ENCODE data around the gene SLC39A11.

Gene SLC39A11

DNA sequence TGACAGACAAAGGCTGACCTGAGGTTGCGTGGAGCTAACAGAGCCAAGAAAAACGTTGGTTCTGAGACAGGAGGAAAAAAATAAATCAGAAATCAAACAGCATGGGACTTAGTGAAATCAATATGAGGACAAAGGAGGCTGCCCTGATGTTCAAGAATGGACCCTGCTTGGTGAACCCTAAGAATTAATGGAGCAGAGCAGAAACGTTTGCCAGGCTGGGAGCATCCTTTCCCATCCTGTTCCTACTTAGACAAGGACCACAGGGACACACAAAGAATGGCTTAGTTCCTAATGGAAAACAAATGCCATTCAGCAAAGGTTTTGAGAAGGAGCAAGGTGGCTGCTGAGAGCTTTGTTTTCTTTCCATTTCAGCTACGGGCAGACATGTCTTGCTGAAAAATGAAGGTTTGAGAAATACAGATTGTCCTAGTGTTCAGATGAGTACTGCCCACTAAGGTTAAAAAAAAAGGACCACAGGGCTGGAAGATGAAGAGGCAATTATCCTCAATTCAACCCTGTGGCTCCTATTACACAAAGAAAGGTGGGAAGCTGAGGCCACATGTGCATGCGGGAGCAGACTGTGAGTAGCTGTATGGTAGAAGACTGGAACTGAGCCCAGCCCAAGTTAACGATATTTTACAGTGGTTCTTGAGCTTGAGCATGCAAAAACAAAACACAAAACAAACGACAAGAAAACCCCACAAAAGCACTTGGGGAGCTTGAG lies 230.1 kb downstream of the SLC39A11 start:
- H4K20me1 ChIP-seq (ENCODE audit: insufficient read depth, low read length) = no peaks in the 10 kb centered on the region
- H3K9me3 ChIP-seq (replicated peaks; ENCODE audit: insufficient read depth, low read length) = no peaks in the 10 kb centered on the region
- H3F3A ChIP-seq (ENCODE audit: insufficient read depth, low read length) = no peaks in the 10 kb centered on the region
- no peaks in the 10 kb centered on the region for H3K79me2 ChIP-seq (ENCODE audit: low read length)
- H3K4me2 ChIP-seq (ENCODE audit: low read depth, low read length) = no peak overlapping the region
- no peak overlapping the region for H3K4me3 ChIP-seq (ENCODE audit: low read length)
- H3K36me3 ChIP-seq (replicated peaks; ENCODE audit: insufficient read depth, low read length) = no peaks in the 10 kb centered on the region
- no peaks in the 10 kb centered on the region for H3K4me1 ChIP-seq (ENCODE audit: low read length)
- H2AFZ ChIP-seq (ENCODE audit: low read length) = no peak overlapping the region
- DNase-seq = no peak
- no peaks in the 10 kb centered on the region for H3K9me2 ChIP-seq (replicated peaks; ENCODE audit: insufficient read depth, low read length)
- H3K27ac ChIP-seq (ENCODE audit: low read length) = no peak overlapping the region
- H3K9ac ChIP-seq (ENCODE audit: low read length) = no peak overlapping the region
- TF ChIP-seq EZH2phosphoT487 (IDR thresholded peaks at IDR 0.05; ENCODE audit: low read length) (no peak), EZH2 (optimal IDR thresholded peaks at IDR 0.05; ENCODE audit: low read depth, low read length) (no peak)
- TF ChIP-seq, protein P1, sequence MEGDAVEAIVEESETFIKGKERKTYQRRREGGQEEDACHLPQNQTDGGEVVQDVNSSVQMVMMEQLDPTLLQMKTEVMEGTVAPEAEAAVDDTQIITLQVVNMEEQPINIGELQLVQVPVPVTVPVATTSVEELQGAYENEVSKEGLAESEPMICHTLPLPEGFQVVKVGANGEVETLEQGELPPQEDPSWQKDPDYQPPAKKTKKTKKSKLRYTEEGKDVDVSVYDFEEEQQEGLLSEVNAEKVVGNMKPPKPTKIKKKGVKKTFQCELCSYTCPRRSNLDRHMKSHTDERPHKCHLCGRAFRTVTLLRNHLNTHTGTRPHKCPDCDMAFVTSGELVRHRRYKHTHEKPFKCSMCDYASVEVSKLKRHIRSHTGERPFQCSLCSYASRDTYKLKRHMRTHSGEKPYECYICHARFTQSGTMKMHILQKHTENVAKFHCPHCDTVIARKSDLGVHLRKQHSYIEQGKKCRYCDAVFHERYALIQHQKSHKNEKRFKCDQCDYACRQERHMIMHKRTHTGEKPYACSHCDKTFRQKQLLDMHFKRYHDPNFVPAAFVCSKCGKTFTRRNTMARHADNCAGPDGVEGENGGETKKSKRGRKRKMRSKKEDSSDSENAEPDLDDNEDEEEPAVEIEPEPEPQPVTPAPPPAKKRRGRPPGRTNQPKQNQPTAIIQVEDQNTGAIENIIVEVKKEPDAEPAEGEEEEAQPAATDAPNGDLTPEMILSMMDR (IDR thresholded peaks at IDR 0.05; ENCODE audit: low read length) = no peak
- H3K27me3 ChIP-seq (replicated peaks; ENCODE audit: insufficient read depth, low read length) = no peaks in the 10 kb centered on the region

DNA sequence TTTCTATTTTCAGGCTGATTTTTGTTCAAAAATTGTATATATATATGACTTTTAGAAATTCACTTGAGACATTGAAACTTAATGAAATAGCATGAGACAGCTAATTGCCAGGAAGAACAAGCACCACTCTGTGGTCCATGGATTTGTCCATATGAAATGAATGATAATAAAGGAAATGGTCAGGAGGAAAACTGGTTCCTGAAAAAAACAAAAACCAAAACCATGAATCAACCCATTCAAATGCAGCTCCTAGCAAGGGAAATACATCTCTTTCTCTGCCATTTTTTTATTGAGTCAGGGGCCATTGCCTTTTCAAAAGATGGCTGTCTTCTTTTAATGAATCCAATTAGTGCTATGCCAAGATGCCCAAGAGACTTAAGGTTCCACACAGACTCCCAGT lies 230.7 kb downstream of the SLC39A11 start:
- no peaks in the 10 kb centered on the region for H3F3A ChIP-seq (ENCODE audit: insufficient read depth, low read length)
- TF ChIP-seq, protein P1 (IDR thresholded peaks at IDR 0.05; ENCODE audit: low read length) = no peak
- no peak for TF ChIP-seq EZH2phosphoT487 (IDR thresholded peaks at IDR 0.05; ENCODE audit: low read length)
- no peaks in the 10 kb centered on the region for H3K36me3 ChIP-seq (replicated peaks; ENCODE audit: insufficient read depth, low read length)
- no peaks in the 10 kb centered on the region for H3K4me1 ChIP-seq (ENCODE audit: low read length)
- no peak for DNase-seq
- H3K79me2 ChIP-seq (ENCODE audit: low read length) = no peaks in the 10 kb centered on the region
- H3K9ac ChIP-seq (ENCODE audit: low read length) = no peak overlapping the region
- H3K27me3 ChIP-seq (replicated peaks; ENCODE audit: insufficient read depth, low read length) = no peaks in the 10 kb centered on the region
- H3K9me3 ChIP-seq (replicated peaks; ENCODE audit: insufficient read depth, low read length) = no peaks in the 10 kb centered on the region
- H4K20me1 ChIP-seq (ENCODE audit: insufficient read depth, low read length) = no peaks in the 10 kb centered on the region
- no peak overlapping the region for H3K27ac ChIP-seq (ENCODE audit: low read length)
- no peak overlapping the region for H3K4me3 ChIP-seq (ENCODE audit: low read length)
- no peaks in the 10 kb centered on the region for H3K9me2 ChIP-seq (replicated peaks; ENCODE audit: insufficient read depth, low read length)
- H3K4me2 ChIP-seq (ENCODE audit: low read depth, low read length) = no peak overlapping the region
- no peak overlapping the region for H2AFZ ChIP-seq (ENCODE audit: low read length)

DNA sequence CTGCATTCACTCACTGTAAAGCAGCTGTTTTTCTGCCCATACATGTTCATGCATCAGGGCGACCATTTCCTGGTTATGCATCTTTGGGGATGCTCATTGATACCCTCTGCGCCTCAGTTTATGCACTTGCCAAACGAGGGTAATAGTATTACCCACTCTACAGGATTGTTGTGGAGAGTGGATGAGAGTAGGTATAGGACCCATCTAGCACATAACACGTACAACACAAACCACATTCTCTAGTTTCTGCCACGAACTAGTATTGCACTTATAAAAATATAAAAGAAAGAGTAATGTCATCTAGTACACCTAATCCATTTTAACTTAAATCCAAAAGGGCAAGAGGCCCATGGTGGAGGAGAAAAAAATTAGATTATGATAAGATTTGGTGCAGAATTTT lies 231.7 kb downstream of the SLC39A11 start:
- Histone ChIP-seq H3F3A (ENCODE audit: insufficient read depth, low read length) (no peaks in the 10 kb centered on the region), H3K4me1 (ENCODE audit: low read length) (no peaks in the 10 kb centered on the region), H3K4me2 (ENCODE audit: low read depth, low read length) (no peak overlapping the region), H3K9ac (ENCODE audit: low read length) (no peak overlapping the region), H3K4me3 (ENCODE audit: low read length) (no peak overlapping the region), H2AFZ (ENCODE audit: low read length) (no peak overlapping the region), H3K27ac (ENCODE audit: low read length) (no peak overlapping the region), H3K9me3 (replicated peaks; ENCODE audit: insufficient read depth, low read length) (no peaks in the 10 kb centered on the region), H3K27me3 (replicated peaks; ENCODE audit: insufficient read depth, low read length) (no peaks in the 10 kb centered on the region), H3K9me2 (replicated peaks; ENCODE audit: insufficient read depth, low read length) (no peaks in the 10 kb centered on the region), H3K79me2 (ENCODE audit: low read length) (no peaks in the 10 kb centered on the region), H3K36me3 (replicated peaks; ENCODE audit: insufficient read depth, low read length) (no peaks in the 10 kb centered on the region), H4K20me1 (ENCODE audit: insufficient read depth, low read length) (no peaks in the 10 kb centered on the region)
- DNase-seq = no peak
- TF ChIP-seq, protein P1 (IDR thresholded peaks at IDR 0.05; ENCODE audit: low read length) = no peak
- no peak for TF ChIP-seq EZH2phosphoT487 (IDR thresholded peaks at IDR 0.05; ENCODE audit: low read length)
- TF ChIP-seq EZH2 (optimal IDR thresholded peaks at IDR 0.05; ENCODE audit: low read depth, low read length) = no peak

Measured in MM.1S (cell line).